ENCODE results near the gene FAM161A.
"Not testable (repeated sequence)": the region's sequence is repeated elsewhere in the genome, so short reads cannot be mapped to it uniquely, and the experiment has no call there.

The FAM161A gene

DNA sequence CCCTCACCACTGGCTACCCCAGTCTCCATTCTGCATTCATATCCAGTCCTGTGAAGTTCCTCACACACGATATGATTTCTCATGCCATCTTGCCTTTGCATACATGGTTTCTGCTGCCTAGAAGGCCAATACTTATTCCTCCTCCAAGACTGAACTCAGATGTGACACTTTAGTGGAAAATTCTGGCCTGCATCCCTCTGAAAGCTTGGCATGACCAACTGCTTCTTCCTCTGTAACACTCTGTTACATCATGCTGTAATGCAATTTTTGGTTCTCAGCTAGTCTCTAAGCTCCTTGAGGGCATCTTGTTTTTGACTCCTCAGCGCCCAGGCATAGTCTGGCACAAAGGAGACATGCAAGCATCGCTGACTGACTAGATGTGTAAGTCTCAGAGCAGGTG is 12.6 kb downstream of the FAM161A start:
- DNase-seq (ENCODE audit: low read depth) = no peak

GRCh38 chr2:61834893-61835292 is 19.0 kb downstream of the FAM161A start:
- no peak for DNase-seq (ENCODE audit: low read depth)

- DNase-seq (ENCODE audit: low read depth) = no peak
These were observed 19.9 kb downstream of the FAM161A start for GRCh38 chr2:61833971-61834370.

DNA sequence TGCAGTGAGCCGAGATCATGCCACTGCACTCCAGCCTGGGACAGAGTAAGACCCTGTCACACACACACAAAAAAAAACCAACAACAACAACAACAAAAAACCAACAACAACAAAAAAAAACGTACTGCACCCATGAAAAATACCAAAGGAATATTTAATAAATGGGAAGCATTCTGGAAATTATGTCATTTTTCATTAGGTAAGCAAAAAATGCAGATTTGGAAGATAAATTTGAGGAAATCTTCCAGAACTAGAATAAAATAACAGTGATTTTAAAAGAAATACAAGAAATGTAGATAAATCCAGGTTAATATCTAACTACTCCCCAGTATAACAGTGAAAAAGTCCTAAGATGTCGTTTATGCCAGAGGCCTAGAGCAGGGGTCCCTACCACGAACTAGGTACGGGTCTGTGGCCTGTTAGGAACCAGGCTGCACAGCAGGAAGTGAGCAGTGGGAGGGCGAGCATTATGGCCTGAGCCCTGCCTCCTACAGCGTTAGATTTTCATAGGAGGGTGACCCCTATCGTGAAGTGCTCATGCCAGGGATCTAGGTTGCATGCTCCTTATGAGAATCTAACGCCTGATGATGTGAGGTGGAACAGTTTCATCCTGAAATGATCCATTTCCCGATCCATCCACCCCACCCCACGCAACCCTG is 21.5 kb downstream of the FAM161A start:
- DNase-seq (ENCODE audit: low read depth) = no peak

DNA sequence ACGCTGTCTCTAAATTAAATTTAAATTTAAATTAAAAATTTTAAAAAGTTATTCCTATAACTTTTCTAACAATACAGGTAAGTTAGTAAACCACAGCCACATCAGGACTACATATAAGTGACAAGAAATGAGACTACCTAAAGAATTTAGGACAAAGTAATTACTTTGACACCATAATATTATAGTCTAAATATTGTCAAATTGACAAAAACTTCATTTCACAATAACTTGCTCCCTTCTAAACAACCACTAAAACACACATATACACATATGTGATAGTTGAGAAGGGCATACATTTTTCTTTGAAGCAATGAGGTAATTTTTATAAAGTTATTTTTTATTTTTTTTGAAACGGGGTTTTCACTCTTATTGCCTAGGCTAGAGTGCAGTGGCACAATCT is 31.6 kb downstream of the FAM161A start:
- no peak for DNase-seq (ENCODE audit: low read depth)

GRCh38 chr2:61816480-61817355 is 37.1 kb downstream of the FAM161A start:
- DNase-seq (ENCODE audit: low read depth) = no peak

GRCh38 chr2:61814539-61815160 is 39.2 kb downstream of the FAM161A start:
- DNase-seq (ENCODE audit: low read depth) = no peak

GRCh38 chr2:61813314-61813713 is 40.5 kb downstream of the FAM161A start:
- DNase-seq (ENCODE audit: low read depth) = not testable (repeated sequence)

GRCh38 chr2:61811821-61812220 is 42.0 kb downstream of the FAM161A start:
- DNase-seq (ENCODE audit: low read depth) = no peak

DNA sequence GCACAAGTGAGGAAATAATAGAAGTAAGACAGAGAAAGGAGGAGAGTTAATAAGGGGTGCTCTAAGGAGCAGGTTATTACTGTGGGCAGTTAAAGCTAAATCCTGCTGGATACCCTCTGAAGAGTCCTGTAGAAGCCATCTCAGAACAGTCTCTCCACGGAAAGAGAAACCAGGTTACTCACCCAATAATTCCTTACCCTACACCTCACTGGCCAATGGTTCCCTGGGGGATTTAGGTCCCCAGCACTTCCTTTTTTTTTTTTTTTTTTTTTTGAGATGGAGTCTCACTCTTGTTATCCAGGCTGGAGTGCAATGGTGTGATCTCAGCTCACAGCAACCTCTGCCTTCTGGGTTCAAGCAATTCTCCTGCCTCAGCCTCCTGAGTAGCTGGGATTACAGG is 43.7 kb downstream of the FAM161A start:
- DNase-seq (ENCODE audit: low read depth) = not testable (repeated sequence)

- not testable (repeated sequence) for DNase-seq (ENCODE audit: low read depth)
These were observed 45.2 kb downstream of the FAM161A start for GRCh38 chr2:61808693-61809092.

- no peak for DNase-seq (ENCODE audit: low read depth)
These were observed 46.7 kb downstream of the FAM161A start for GRCh38 chr2:61807036-61807757.

- DNase-seq (ENCODE audit: low read depth) = no peak
These were observed 51.3 kb downstream of the FAM161A start for GRCh38 chr2:61802548-61802947.

DNA sequence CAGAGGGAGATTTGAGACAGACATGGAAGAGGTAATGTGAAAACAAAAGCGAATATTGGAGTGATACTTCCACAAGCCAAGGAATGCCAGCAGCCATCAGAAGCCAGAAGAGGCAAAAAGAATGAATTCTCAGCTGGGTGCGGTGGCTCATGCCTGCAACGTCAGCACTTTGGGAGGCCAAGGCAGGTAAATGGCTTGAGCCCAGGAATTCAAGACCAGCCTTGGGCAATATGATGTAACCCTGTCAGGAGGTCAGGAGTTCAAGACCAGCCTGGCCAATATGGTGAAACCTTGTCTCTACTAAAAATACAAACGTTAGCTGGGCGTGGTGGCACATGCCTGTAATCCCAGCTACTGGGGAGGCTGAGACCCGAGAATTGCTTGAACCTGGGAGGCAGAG is 54.8 kb downstream of the FAM161A start:
- no peak for DNase-seq (ENCODE audit: low read depth)

- not testable (repeated sequence) for DNase-seq (ENCODE audit: low read depth)
These were observed 56.4 kb downstream of the FAM161A start for GRCh38 chr2:61797446-61797845.

DNA sequence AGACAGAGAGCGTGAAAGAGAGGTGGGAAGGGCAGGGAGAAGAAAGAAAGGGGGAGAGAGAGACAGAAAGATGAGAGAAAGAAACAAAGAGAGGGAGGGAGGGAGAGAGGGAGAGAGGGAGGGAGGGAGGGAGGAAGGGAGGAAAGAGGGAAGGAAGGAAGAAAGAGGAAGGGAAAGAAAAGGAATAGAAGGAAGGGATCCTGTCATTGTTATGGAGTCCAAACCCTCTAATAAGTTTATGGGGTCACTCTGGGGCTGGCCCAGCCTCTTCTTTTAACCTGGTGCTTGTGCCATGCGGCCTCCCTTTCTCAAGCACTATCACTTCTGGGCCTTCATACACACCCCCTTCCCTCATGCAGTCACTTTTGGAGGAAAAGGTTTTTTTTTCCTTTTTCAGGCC is 58.5 kb downstream of the FAM161A start:
- DNase-seq (ENCODE audit: low read depth) = no peak

GRCh38 chr2:61793389-61793836 is 60.4 kb downstream of the FAM161A start:
- DNase-seq (ENCODE audit: low read depth) = peak; percentile 60

DNA sequence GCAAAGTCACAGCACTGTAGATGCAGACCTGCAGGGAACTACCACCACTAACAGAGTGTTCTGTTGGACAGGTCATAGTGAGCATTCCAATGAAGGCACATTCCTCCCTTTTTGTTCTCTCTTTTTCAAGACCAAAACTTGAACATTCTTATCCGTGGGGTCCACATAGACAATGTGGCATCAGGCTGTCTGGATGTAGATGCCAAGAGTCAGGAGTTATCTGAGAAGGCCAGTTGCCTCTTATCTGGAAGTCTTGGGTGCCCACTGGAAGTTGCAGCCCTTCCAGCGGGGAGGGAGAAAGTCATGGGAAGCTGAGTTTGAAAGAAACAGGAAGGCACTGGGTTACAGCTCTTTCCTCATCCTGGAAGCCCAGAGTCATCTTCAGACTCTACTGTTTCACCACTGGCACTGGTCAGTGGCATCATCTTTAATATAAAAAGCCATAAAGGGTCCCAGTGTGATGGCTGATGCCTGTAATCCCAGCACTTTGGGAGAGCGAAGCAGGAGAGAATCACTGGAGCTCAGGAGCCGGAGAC is 61.4 kb downstream of the FAM161A start:
- no peak for DNase-seq (ENCODE audit: low read depth)

DNA sequence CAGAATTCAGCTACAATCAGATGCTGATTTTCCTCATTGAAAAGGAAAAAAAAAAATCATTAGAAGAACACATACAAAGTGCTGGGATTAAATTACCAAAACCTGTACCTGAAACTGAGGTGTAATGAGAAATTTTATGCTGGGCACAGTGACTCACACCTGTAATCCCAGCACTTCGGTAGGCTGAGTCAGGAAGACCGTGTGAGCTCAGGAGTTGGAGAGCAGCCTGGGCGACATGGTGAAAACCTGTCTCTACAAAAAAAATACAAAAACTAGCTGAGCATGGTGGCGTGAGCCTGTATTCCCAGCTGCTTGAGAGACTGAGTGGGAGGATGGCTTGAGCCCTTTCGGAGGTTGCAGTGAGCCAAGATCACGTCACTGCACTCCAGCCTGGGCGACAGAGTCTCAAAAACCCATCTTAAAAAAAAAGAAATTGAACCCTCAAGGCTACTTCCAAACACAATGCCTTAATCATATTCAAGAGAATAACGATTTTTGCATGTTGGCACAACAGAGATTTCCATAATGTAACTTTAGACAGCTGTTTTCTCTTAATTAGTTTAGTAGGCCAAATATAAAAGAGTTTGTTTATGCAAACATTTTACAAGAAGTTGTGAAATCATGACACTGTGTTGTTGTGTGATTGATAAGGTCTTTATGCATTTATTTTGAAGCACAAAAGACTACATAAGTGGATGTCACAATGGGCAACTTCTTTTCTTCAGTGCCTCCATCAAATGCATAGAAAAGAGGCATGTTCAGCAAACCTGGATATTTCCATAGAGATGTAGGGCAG is 63.9 kb downstream of the FAM161A start:
- DNase-seq (ENCODE audit: low read depth) = no peak

GRCh38 chr2:61787941-61788563 is 65.8 kb downstream of the FAM161A start:
- DNase-seq (ENCODE audit: low read depth) = no peak

- no peak for DNase-seq (ENCODE audit: low read depth)
These were observed 67.0 kb downstream of the FAM161A start for GRCh38 chr2:61786876-61787275.
